BLaER1 treated with 17β-estradiol and CSF1 and Interleukin-3, amounts not matched to agents 10 nM and 100 nM (cell line): ENCODE results near the gene LIPJ.

ENCODE experiments used
- H3K27ac ChIP-seq, 11 experiments: shearing (Covaris generic); formaldehyde crosslinking; 2 replicates each; pipeline ENCODE4 v1.8.1; 2022
- H3K27me3 ChIP-seq, 11 experiments: shearing (Covaris generic); formaldehyde crosslinking; 2 replicates each; pipeline ENCODE4 v1.8.1; 2022
- H3K36me3 ChIP-seq, 11 experiments: shearing (Covaris generic); formaldehyde crosslinking; 2 replicates each; pipeline ENCODE4 v1.8.1; 2022
- H3K4me1 ChIP-seq, 10 experiments: shearing (Covaris generic); formaldehyde crosslinking; 2 replicates each; pipeline ENCODE4 v1.8.1; 2022
- H3K4me2 ChIP-seq, 11 experiments: shearing (Covaris generic); formaldehyde crosslinking; 2 replicates each; pipeline ENCODE4 v1.8.1; 2022
- H3K4me3 ChIP-seq, 10 experiments: shearing (Covaris generic); formaldehyde crosslinking; 2 replicates each; pipeline ENCODE4 v1.8.1; 2022
- H3K9ac ChIP-seq, 11 experiments: shearing (Covaris generic); formaldehyde crosslinking; 2 replicates each; pipeline ENCODE4 v1.8.1; 2022
- H3K9me3 ChIP-seq, 11 experiments: shearing (Covaris generic); formaldehyde crosslinking; replicated peaks in 1 of 11; 2 replicates each; pipeline ENCODE4 v1.8.1; 2022
- H4K20me1 ChIP-seq, 11 experiments: shearing (Covaris generic); formaldehyde crosslinking; 2 replicates each; pipeline ENCODE4 v1.8.1; 2022
- Cebpa-rat ChIP-seq, 11 experiments: shearing (Covaris generic); IDR thresholded peaks; 2 replicates each; pipeline ENCODE4 v1.8.1; 2022

LIPJ gene

DNA sequence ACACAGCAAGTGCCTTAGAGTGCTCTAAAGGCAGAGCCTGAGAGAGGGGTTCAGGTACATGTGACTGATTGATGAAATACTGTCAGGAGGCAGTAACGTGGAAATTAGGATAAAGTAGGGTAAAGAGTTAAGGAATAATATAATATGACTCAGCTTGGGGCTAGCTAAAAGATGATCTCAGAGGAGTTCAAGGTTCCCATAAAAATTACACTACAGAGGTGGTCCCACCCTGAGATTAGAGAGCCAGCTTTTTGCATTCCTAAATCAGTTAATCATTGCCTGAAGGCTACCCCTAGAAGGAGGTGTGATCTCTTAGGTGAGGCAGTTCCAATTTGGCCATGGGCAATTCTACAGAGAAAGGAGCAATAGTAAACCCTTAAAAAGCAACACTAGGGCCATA, 5.8 kb downstream of the LIPJ start:
- Histone ChIP-seq H3K27ac (no peak overlapping the region), H3K4me2 (peak overlapping the region in 1 of 11 experiments; percentile 33; a peak in 2 of 22 replicates), H3K36me3 (no peaks in the 10 kb centered on the region), H3K4me1 (peaks cover 0 to 18% (median under 1%) of the 10 kb centered on the region in 10 experiments; a peak in 9 of 20 replicates), H4K20me1 (no peaks in the 10 kb centered on the region), H3K4me3 (no peak overlapping the region), H3K27me3 (no peaks in the 10 kb centered on the region), H3K9me3 (no peaks in the 10 kb centered on the region), H3K9ac (no peak overlapping the region)
- TF ChIP-seq Cebpa-rat (IDR thresholded peaks at IDR 0.05) = no peak

DNA sequence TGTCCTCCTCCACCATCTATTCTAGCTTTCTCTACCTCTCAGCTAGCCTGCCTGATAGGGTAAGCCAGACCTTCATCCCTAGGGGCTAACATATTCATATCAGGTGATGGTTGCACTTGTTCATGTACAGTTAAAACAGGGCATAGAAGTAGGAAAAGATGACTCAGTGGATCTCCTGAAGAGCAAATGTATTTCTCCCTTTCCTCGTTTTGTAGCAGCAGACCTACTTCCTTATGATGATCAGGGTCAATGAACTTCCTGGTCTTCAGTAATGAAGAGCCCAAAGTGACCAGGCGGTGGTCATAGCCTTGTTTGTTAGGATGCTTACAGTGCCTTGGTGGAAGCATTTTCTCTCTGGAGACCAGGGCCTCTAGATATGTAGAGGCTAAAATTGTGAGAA, 6.3 kb downstream of the LIPJ start:
- TF ChIP-seq Cebpa-rat (IDR thresholded peaks at IDR 0.05) = no peak
- Histone ChIP-seq H3K4me1 (peaks cover 0 to 24% (median 4%) of the 10 kb centered on the region in 10 experiments; a peak in 14 of 20 replicates), H3K4me3 (no peak overlapping the region), H3K27me3 (no peaks in the 10 kb centered on the region), H3K27ac (no peak overlapping the region), H3K36me3 (no peaks in the 10 kb centered on the region), H3K4me2 (peak overlapping the region in 2 of 11 experiments; percentile 17 to 33; a peak in 2 of 22 replicates), H3K9ac (no peak overlapping the region), H3K9me3 (no peaks in the 10 kb centered on the region), H4K20me1 (no peaks in the 10 kb centered on the region)

DNA sequence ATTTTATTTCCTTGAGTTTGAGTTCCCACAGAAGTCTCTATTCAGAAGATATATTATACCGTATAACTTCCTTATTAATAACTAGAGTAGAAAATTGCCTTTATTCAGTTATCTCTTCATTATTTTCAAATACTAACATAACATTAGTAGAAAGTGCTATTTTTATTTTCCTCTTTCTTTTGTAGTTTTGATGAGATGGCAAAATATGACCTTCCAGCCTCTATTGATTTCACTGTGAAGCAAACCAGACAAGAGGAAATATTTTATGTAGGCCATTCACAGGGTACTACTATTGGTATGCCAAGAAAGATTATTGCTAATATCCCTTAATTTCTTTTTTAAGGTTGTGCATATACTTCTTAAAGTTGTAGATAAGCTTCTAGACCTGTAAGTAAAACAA, 7.9 kb downstream of the LIPJ start:
- H3K4me2 ChIP-seq = no peak overlapping the region
- H3K36me3 ChIP-seq = no peaks in the 10 kb centered on the region
- no peak for TF ChIP-seq Cebpa-rat (IDR thresholded peaks at IDR 0.05)
- no peak overlapping the region for H3K9ac ChIP-seq
- no peak overlapping the region for H3K4me3 ChIP-seq
- H3K4me1 ChIP-seq = peaks cover 5 to 31% (median 11%) of the 10 kb centered on the region in 10 experiments; a peak in 17 of 20 replicates
- no peaks in the 10 kb centered on the region for H3K9me3 ChIP-seq
- H3K27me3 ChIP-seq = no peaks in the 10 kb centered on the region
- H3K27ac ChIP-seq = no peak overlapping the region
- no peaks in the 10 kb centered on the region for H4K20me1 ChIP-seq

DNA sequence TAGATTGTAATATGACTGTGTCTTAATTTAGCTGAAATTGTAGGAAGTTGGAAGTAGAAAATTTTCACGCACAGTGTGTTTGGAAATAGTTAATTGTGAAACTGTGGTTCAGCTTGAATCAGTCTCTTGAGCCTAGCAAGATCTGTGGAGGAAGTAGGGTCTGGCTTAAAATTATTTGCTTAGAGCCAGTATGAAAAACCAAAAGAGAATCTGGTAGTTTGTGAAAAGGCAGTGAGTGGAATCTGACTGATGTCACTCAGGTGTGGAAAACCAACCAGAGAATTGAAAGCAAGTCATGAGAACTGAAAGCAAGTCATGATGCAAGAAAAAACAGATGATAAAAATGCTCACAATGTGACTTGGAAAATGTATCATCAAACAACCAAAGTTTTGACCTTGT, 11.5 kb downstream of the LIPJ start:
- Histone ChIP-seq H3K9ac (peak overlapping the region in 1 of 11 experiments; percentile 19; a peak in 1 of 22 replicates), H3K4me2 (peak overlapping the region in 10 of 11 experiments; percentile 1 to 69 (median 54); a peak in 18 of 22 replicates), H3K27me3 (no peaks in the 10 kb centered on the region), H4K20me1 (no peaks in the 10 kb centered on the region), H3K4me3 (no peak overlapping the region), H3K27ac (peak overlapping the region in 5 of 11 experiments; percentile 12 to 56 (median 32); a peak in 7 of 22 replicates), H3K4me1 (peaks cover 5 to 20% (median 11%) of the 10 kb centered on the region in 10 experiments; a peak in 17 of 20 replicates), H3K36me3 (no peaks in the 10 kb centered on the region), H3K9me3 (peaks cover 5 to 12% (median 9%) of the 10 kb centered on the region in 11 experiments; a peak in 19 of 22 replicates)
- TF ChIP-seq Cebpa-rat (IDR thresholded peaks at IDR 0.05) = no peak

DNA sequence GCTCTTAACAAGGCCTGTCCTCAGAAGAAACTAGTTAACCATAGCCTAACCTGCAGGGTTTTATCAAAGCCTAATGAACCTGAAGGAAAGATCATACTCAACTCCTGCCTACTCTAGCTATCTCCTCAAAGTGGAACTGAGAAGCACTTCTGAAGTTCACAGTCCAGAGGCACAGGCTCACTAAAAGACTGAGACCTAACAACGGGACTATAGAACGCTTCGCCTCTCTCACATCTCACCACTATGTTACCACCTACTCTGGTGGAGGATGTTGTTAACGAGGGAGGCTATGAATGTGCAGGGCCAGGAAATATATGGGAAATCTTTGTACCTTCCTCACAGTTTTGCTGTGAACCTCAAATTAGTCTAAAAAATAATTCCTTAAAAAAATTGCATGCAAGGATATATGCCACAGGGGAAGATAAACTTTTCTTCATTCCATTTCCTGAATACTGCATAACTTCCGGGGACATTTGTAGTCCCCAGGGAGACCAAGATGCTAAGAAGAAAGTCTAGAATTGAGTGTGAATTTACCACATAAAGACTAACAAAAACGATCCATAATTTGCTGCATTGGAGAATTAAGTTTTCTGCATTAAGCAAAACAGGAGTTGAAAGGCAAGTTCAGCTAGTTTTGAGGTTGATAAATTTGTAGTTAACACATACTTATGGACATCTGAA, 21.6 kb downstream of the LIPJ start:
- H3K36me3 ChIP-seq = no peaks in the 10 kb centered on the region
- no peak overlapping the region for H3K4me3 ChIP-seq
- H3K27me3 ChIP-seq = no peaks in the 10 kb centered on the region
- H4K20me1 ChIP-seq = no peaks in the 10 kb centered on the region
- H3K9ac ChIP-seq = no peak overlapping the region
- H3K27ac ChIP-seq = no peak overlapping the region
- H3K9me3 ChIP-seq = no peaks in the 10 kb centered on the region
- no peaks in the 10 kb centered on the region for H3K4me1 ChIP-seq
- TF ChIP-seq Cebpa-rat (IDR thresholded peaks at IDR 0.05) = no peak
- no peak overlapping the region for H3K4me2 ChIP-seq

DNA sequence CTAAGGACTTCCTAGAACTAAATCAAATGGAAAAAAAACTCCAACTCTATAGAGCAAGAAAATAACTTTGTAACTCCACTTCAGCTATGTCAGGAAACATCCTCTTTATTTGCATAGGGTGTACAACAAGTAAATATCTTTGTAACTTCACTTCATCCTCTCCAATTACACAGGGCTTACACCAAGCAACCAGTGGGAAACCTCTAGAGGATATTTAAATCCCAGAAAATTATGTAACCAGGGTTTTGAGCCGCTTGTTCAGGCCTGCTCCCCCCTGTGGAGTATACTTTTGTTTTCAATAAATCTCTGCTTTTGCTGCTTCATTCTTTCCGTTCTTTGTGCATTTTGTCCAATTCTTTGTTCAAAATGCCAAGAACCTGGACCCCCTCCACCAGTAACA, 22.2 kb downstream of the LIPJ start:
- H4K20me1 ChIP-seq = no peaks in the 10 kb centered on the region
- no peaks in the 10 kb centered on the region for H3K36me3 ChIP-seq
- H3K27ac ChIP-seq = no peak overlapping the region
- H3K4me1 ChIP-seq = no peaks in the 10 kb centered on the region
- no peak overlapping the region for H3K4me3 ChIP-seq
- no peaks in the 10 kb centered on the region for H3K27me3 ChIP-seq
- no peak for TF ChIP-seq Cebpa-rat (IDR thresholded peaks at IDR 0.05)
- H3K4me2 ChIP-seq = no peak overlapping the region
- H3K9ac ChIP-seq = no peak overlapping the region
- no peaks in the 10 kb centered on the region for H3K9me3 ChIP-seq

DNA sequence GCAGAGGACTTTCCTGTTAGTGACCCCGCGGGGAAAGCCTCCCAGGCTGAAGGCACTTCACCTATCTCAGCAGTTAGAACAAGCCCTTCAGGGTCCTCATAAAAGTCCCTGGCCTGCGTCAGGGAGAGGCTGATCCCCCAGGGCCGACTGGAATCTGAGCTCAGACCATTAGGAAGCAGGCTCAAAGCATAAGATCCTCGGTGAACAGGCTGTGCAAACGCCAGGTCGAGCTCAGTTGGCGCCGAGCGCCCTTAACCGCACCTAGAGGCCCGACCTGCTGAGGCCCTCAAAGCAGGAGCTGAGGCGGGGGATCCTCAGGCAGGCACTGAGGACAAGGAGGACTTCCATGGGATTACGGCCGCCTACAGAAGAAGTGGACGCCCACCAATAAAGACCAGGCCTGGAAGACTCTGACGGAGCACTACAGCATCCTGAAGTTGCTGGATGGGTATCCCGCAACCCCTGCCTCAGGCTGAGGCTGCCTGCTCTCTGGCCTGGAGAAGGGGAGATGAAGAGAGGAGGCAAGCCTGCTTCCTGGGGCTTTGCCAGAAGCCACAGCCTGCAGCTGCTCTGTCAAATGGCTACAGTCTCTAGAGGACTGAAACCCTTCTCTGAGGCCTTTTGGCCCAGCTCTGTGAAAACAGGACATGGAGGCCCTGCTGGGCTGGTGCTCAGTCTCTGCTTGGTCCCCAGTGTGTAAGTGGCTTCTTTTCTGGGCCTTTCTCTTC, 29.9 kb downstream of the LIPJ start:
- H4K20me1 ChIP-seq = no peaks in the 10 kb centered on the region

DNA sequence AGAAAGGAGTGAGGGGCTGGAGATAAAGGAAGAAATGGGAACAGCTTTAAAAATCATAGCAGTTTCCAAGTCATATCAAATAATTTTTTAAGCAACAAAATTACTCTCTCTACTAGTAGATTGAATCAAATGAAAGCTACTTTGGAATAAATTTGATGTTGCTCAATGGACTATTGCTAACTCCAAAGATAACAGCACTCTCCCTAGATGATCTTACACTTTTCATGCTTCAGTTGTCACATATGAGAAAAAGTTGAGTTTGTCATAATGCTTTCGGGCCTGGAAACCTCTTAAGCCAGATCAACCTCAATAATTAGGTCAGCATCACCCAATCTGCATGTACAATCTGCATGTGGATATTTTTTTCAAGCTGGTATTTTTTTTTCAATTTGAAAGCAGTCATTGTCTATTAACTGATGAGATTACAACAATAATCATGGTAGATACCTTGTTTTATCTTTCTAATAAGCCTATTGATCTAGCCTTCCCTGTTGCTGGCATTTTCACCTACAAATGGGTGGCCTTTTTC, 31.3 kb downstream of the LIPJ start:
- Histone ChIP-seq H3K4me3 (no peak overlapping the region), H3K27ac (no peak overlapping the region), H3K9me3 (peaks cover 0 to 8% (median 5%) of the 10 kb centered on the region in 11 experiments; a peak in 4 of 22 replicates), H4K20me1 (no peaks in the 10 kb centered on the region), H3K4me1 (peaks cover 0 to 29% (median 22%) of the 10 kb centered on the region in 10 experiments; a peak in 16 of 20 replicates), H3K36me3 (no peaks in the 10 kb centered on the region), H3K4me2 (peak overlapping the region in 7 of 11 experiments; percentile 6 to 66 (median 58); a peak in 11 of 22 replicates), H3K9ac (no peak overlapping the region), H3K27me3 (no peaks in the 10 kb centered on the region)
- no peak for TF ChIP-seq Cebpa-rat (IDR thresholded peaks at IDR 0.05)

More for the DNA sequence above, 29.9 kb downstream of the LIPJ start:
- H3K36me3 ChIP-seq = no peaks in the 10 kb centered on the region
- H3K9me3 ChIP-seq = peaks cover 0 to 8% (median 5%) of the 10 kb centered on the region in 11 experiments; a peak in 4 of 22 replicates
- H3K27me3 ChIP-seq = no peaks in the 10 kb centered on the region
- peak overlapping the region in 3 of 11 experiments; percentile 30 to 51 (median 35); a peak in 4 of 22 replicates for H3K9ac ChIP-seq
- peak overlapping the region in 8 of 11 experiments; percentile 33 to 67 (median 60); a peak in 16 of 22 replicates for H3K4me2 ChIP-seq
- TF ChIP-seq Cebpa-rat (IDR thresholded peaks at IDR 0.05) = no peak
- peaks cover 0 to 29% (median 22%) of the 10 kb centered on the region in 10 experiments; a peak in 16 of 20 replicates for H3K4me1 ChIP-seq
- H3K4me3 ChIP-seq = no peak overlapping the region
- H3K27ac ChIP-seq = peak overlapping the region in 5 of 11 experiments; percentile 1 to 54 (median 45); a peak in 6 of 22 replicates

DNA sequence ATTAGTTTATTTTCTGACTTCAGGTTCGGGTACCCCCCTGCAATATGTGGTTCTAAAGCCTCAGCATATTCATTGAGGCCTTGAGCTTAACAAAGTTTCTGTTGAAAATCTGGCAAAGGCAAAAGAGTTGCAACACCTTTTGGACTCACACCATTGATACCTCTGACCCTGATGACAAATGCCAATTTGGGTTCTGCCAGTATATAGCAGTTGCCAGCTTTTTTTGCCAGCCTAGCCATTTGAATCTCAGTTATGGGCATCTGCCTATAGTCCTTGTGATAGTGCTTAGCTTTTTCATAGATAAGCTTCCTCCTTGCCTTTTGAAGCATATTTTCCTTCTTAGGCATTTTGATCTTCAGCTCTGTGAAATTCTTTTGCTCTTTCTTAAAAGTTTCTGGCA, 31.9 kb downstream of the LIPJ start:
- H3K4me2 ChIP-seq = peak overlapping the region in 2 of 11 experiments; percentile 36 to 61; a peak in 3 of 22 replicates
- peaks cover 0 to 8% (median 5%) of the 10 kb centered on the region in 11 experiments; a peak in 4 of 22 replicates for H3K9me3 ChIP-seq
- no peaks in the 10 kb centered on the region for H3K36me3 ChIP-seq
- no peak overlapping the region for H3K9ac ChIP-seq
- H4K20me1 ChIP-seq = no peaks in the 10 kb centered on the region
- no peak overlapping the region for H3K4me3 ChIP-seq
- no peaks in the 10 kb centered on the region for H3K27me3 ChIP-seq
- H3K27ac ChIP-seq = no peak overlapping the region
- H3K4me1 ChIP-seq = peaks cover 0 to 29% (median 22%) of the 10 kb centered on the region in 10 experiments; a peak in 16 of 20 replicates
- TF ChIP-seq Cebpa-rat (IDR thresholded peaks at IDR 0.05) = no peak
